HepG2 (cell line): ENCODE measurements around the gene LRRC4C. TPM values are rescaled to one million over a fixed set of nuclear protein-coding genes. Genes with fewer than 3 reads are reported as not detected.

ENCODE experiments used
- ATAC-seq: fragments of 200-7000 bp; cut with Tn5 transposase; 3 replicates; pipeline ENCODE4 v1.9.1; 2020; ENCODE audit warnings: mild to moderate bottlenecking, moderate library complexity
- BruUV-seq: library from RNA; stranded (reverse); fragments of 400-500 nt; replicated peaks from 2 replicates; lab custom pipeline; 2021; lab: Mats Ljungman, UMichigan
- CTCF ChIA-PET: fragments of 300-600 bp; formaldehyde crosslinking; extraction: SDS; loops from one replicate; lab custom pipeline; 2021; ENCODE audit warnings: low total read pairs, inconsistent platforms, low intra/inter-chr PET ratio; lab: Yijun Ruan, JAX
- POLR2A ChIA-PET: fragments of 350-600 bp; sonication (Branson Sonifier 250); formaldehyde crosslinking; loops from one replicate; lab custom pipeline; 2020; ENCODE audit warnings: antibody characterized with exemption, inconsistent platforms; lab: Yijun Ruan, JAX
- DNase-seq: peaks from one replicate; pipeline ENCODE4 v3.0.0-alpha.2; 2015; ENCODE audit warnings: low spot score
- FAIRE-seq: peaks from 3 replicates; lab custom pipeline; 2011; peaks lifted over from hg19 to GRCh38; lab: Jason Lieb, UNC
- H2AFZ ChIP-seq: one replicate; pipeline ENCODE4 v1.6.1; 2011; ENCODE audit warnings: low read length, inconsistent platforms
- H3K27ac ChIP-seq: fragments of 300-600 bp; 3 replicates; pipeline ENCODE4 v1.8.0; 2011; ENCODE audit warnings: mixed run types, mild to moderate bottlenecking, mixed read lengths, low read length, inconsistent platforms; ENCODE audit not compliant: insufficient read depth; ENCODE audit errors: extremely low read length
- H3K27me3 ChIP-seq, 2 experiments: fragments of 200-600 bp in 1 of 2; 2 replicates in 1 of 2; 3 replicates in 1 of 2; pipeline versions ENCODE4 v1.6.0 to v1.8.0; 2011; ENCODE audit warnings: low read length in 2 of 2, mild to moderate bottlenecking in 2 of 2, moderate library complexity in 2 of 2, inconsistent platforms in 1 of 2; ENCODE audit not compliant: insufficient read depth in 2 of 2, control insufficient read depth in 1 of 2
- H3K36me3 ChIP-seq, 2 experiments: fragments of 200-600 bp in 1 of 2; replicated peaks in 1 of 2; 2 replicates in 1 of 2; 3 replicates in 1 of 2; pipeline versions ENCODE4 v1.5.1 to v1.8.0; 2011; ENCODE audit warnings: low read length in 2 of 2, inconsistent platforms in 1 of 2; ENCODE audit not compliant: insufficient read depth in 2 of 2, control insufficient read depth in 1 of 2
- H3K4me1 ChIP-seq: 2 replicates; pipeline ENCODE4 v1.5.1; 2012; ENCODE audit warnings: low read length, inconsistent platforms; ENCODE audit not compliant: insufficient read depth
- H3K4me2 ChIP-seq: 2 replicates; pipeline ENCODE4 v1.6.0; 2011; ENCODE audit warnings: low read depth, low read length, inconsistent platforms
- H3K4me3 ChIP-seq, 3 experiments: fragments of 200-600 bp in 1 of 3; sonication (generic), shearing (Covaris generic) in 1 of 3; replicated peaks in 1 of 3; 2 replicates each; pipeline ENCODE4 v1.5.1; 2011 to 2016; ENCODE audit warnings: low read length in 3 of 3, inconsistent platforms in 2 of 3, low read depth in 2 of 3, mild to moderate bottlenecking in 2 of 3, control low read depth in 1 of 3, mixed read lengths in 1 of 3; ENCODE audit not compliant: insufficient read depth in 1 of 3
- H3K79me2 ChIP-seq: one replicate; pipeline ENCODE4 v1.6.1; 2011; ENCODE audit warnings: low read length, inconsistent platforms; ENCODE audit not compliant: insufficient read depth
- H3K9ac ChIP-seq: 2 replicates; pipeline ENCODE4 v1.6.0; 2011; ENCODE audit warnings: mild to moderate bottlenecking, low read depth, low read length, inconsistent platforms; ENCODE audit not compliant: insufficient read depth
- H3K9me3 ChIP-seq: 2 replicates; pipeline ENCODE4 v1.5.1; 2012; ENCODE audit warnings: mild to moderate bottlenecking, low read length
- H4K20me1 ChIP-seq: 2 replicates; pipeline ENCODE4 v1.6.0; 2011; ENCODE audit warnings: inconsistent platforms, mild to moderate bottlenecking, low read length, moderate library complexity; ENCODE audit not compliant: insufficient read depth
- BCL3 ChIP-seq: sonication (generic); formaldehyde crosslinking; IDR thresholded peaks from 2 replicates; pipeline ENCODE4 v1.5.1; 2020; ENCODE audit warnings: mild to moderate bottlenecking, missing genetic modification reagents, moderate library complexity
- GABPA ChIP-seq, 2 experiments: IDR thresholded peaks; 2 replicates each; pipeline ENCODE4 v1.6.1; 2011 to 2016; ENCODE audit warnings: low read depth in 2 of 2, low read length in 1 of 2, missing biosample characterization in 1 of 2, missing genetic modification characterization in 1 of 2
- GPN1 ChIP-seq: sonication (generic); formaldehyde crosslinking; IDR thresholded peaks from 2 replicates; pipeline ENCODE4 v1.5.1; 2020; ENCODE audit warnings: missing genetic modification reagents, borderline replicate concordance
- PCBP1 ChIP-seq: fragments of 200-400 bp; formaldehyde crosslinking; IDR thresholded peaks from 2 replicates; pipeline ENCODE4 v1.6.1; 2017; ENCODE audit warnings: mild to moderate bottlenecking, low read depth, low read length, borderline replicate concordance
- PCBP2 ChIP-seq: fragments of 200-400 bp; formaldehyde crosslinking; optimal IDR thresholded peaks from 2 replicates; pipeline ENCODE3; 2018; ENCODE audit warnings: low read length, low read depth; ENCODE audit not compliant: poor library complexity, severe bottlenecking
- PPARG ChIP-seq: conservative IDR thresholded peaks from 2 replicates; pipeline ENCODE4 v1.6.1; 2016; ENCODE audit warnings: missing biosample characterization, missing genetic modification reagents
- RXRB ChIP-seq: IDR thresholded peaks from 2 replicates; pipeline ENCODE4 v1.6.1; 2016; ENCODE audit warnings: borderline replicate concordance, missing genetic modification reagents, missing compliant biosample characterization
- SRY ChIP-seq: sonication (generic); formaldehyde crosslinking; IDR thresholded peaks from 2 replicates; pipeline ENCODE4 v1.8.0; 2022; ENCODE audit warnings: mild to moderate bottlenecking, missing genetic modification reagents
- ZBTB26 ChIP-seq: IDR thresholded peaks from 2 replicates; pipeline ENCODE4 v1.6.1; 2016; ENCODE audit warnings: missing compliant biosample characterization, missing genetic modification reagents, borderline replicate concordance
- ZNF607 ChIP-seq: sonication (generic); formaldehyde crosslinking; IDR thresholded peaks from 2 replicates; pipeline ENCODE4 v1.5.1; 2020; ENCODE audit warnings: missing genetic modification reagents, mild to moderate bottlenecking, borderline replicate concordance
- WGBS: methylation state at CpG from one replicate; pipeline ENCODE4 v1.1.6; 2017; ENCODE audit warnings: low lambda C conversion rate; 5-methylcytosine and 5-hydroxymethylcytosine counted together
- in situ Hi-C: cut with HindIII; loops from 2 replicates; pipeline ENCODE4 v1.10.0; 2017; ENCODE audit warnings: low pct_unique_long_range_greater_than_20kb; ENCODE audit not compliant: extremely low pct_ligation_motif_present
- intact Hi-C: fragments of 100-400 bp; cut with micrococcal nuclease; formaldehyde crosslinking; loops from one replicate; pipeline ENCODE4 v1.10.0; 2022; ENCODE audit not compliant: unreplicated experiment
- polyA plus RNA-seq, 8 experiments: library from polyadenylated mRNA; depleted of rRNA in 3 of 8; stranded (reverse) in 7 of 8; unstranded in 1 of 8; fragments of >200 nt; fragmentation: Illumina TruSeq in 4 of 8; extraction: Trizol in 4 of 8; gene quantifications; 2 replicates each; pipeline versions ENCODE4 v1.2.1 to v1.2.3, GENCODE V29; 2011 to 2016; ENCODE audit warnings: low read depth in 4 of 8, missing spikeins in 1 of 8, mixed read lengths in 1 of 8; ENCODE audit not compliant: insufficient read depth in 1 of 8
- total RNA-seq, 5 experiments: library from RNA; depleted of rRNA; stranded (reverse); fragments of >200 nt; fragmentation: Illumina TruSeq; extraction: Trizol; gene quantifications; 2 replicates each; pipeline ENCODE4 v1.2.3, GENCODE V29; 2016; ENCODE audit warnings: low read depth in 1 of 5
- TF ChIP-seq, protein P1 (sequence below): sonication (generic); formaldehyde crosslinking; IDR thresholded peaks from 2 replicates; pipeline ENCODE4 v1.5.0; 2020; ENCODE audit warnings: missing genetic modification reagents, mild to moderate bottlenecking, borderline replicate concordance
- TF ChIP-seq, protein P2 (sequence below): IDR thresholded peaks from 2 replicates; pipeline ENCODE4 v1.6.1; 2016; ENCODE audit warnings: mild to moderate bottlenecking
- TF ChIP-seq, protein P3 (sequence below), 2 experiments: sonication (generic) in 1 of 2; formaldehyde crosslinking in 1 of 2; IDR thresholded peaks; 2 replicates each; pipeline versions ENCODE4 v1.5.1 to v1.6.1; 2011 to 2020; ENCODE audit warnings: borderline replicate concordance in 1 of 2, low read depth in 1 of 2, low read length in 1 of 2, mild to moderate bottlenecking in 1 of 2, missing genetic modification reagents in 1 of 2, moderate library complexity in 1 of 2

The LRRC4C gene
- total and polyA plus RNA-seq, 2 of the 13 experiments (the other 11 are each of a cell fraction or from before 2014, with no cell fraction given), result not detected

DNA sequence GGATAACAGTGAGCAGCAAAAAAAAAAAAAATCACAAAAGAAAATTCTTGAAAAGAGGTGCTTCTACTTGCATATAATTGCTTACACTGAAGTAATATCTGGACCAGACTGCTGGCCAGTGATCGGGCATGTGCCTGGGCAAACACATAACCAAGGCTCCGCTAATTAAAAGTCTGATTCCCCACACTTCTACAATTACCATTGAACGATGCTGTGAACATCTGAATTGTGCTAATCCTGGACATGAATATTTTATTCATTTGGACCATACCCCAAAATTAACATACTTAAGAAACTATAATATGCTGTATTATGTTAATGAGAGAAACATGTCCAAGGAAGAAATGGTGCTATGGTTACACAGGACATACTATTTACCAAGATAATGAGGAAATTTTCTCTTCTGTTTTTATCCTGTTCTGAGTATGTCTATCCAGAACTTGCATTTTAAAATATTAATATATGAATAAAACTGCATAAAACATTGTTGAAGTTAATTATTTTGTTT, 69.8 kb downstream of the LRRC4C start (continued):
- TF ChIP-seq, protein P1, sequence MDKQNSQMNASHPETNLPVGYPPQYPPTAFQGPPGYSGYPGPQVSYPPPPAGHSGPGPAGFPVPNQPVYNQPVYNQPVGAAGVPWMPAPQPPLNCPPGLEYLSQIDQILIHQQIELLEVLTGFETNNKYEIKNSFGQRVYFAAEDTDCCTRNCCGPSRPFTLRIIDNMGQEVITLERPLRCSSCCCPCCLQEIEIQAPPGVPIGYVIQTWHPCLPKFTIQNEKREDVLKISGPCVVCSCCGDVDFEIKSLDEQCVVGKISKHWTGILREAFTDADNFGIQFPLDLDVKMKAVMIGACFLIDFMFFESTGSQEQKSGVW, result no peak
- TF ChIP-seq, protein P2, sequence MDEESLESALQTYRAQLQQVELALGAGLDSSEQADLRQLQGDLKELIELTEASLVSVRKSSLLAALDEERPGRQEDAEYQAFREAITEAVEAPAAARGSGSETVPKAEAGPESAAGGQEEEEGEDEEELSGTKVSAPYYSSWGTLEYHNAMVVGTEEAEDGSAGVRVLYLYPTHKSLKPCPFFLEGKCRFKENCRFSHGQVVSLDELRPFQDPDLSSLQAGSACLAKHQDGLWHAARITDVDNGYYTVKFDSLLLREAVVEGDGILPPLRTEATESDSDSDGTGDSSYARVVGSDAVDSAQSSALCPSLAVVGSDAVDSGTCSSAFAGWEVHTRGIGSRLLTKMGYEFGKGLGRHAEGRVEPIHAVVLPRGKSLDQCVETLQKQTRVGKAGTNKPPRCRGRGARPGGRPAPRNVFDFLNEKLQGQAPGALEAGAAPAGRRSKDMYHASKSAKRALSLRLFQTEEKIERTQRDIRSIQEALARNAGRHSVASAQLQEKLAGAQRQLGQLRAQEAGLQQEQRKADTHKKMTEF, result no peak

- Histone ChIP-seq H3K9me3 (no peaks in the 10 kb centered on the region), H3K4me3 (no peak overlapping the region), H3K27ac (no peak overlapping the region), H4K20me1 (no peaks in the 10 kb centered on the region), H3K79me2 (no peaks in the 10 kb centered on the region), H2AFZ (no peak overlapping the region), H3K9ac (no peak overlapping the region), H3K27me3 (no peaks in the 10 kb centered on the region; a peak in 1 of 5 replicates), H3K36me3 (no peaks in the 10 kb centered on the region), H3K4me2 (no peak overlapping the region), H3K4me1 (no peaks in the 10 kb centered on the region)
- ATAC-seq (no peak), DNase-seq (no peak), FAIRE-seq (no peak)
- CTCF ChIA-PET, result no interaction called here
- in situ Hi-C loops, result no loop called here
- WGBS, result 50% methylated on average over 1 of the region's 1 CpG
- no TSS peak for BruUV-seq
- intact Hi-C loops, result no loop called here
- POLR2A ChIA-PET, result no interaction called here
- TF ChIP-seq SRY (CRISPR knock-in tag) (no peak), RXRB (CRISPR knock-in tag) (no peak), PPARG (CRISPR knock-in tag) (no peak), ZBTB26 (CRISPR knock-in tag) (no peak), PCBP2 (no peak), PCBP1 (no peak), BCL3 (CRISPR knock-in tag) (no peak), GPN1 (CRISPR knock-in tag) (no peak), GABPA (IDR thresholded peaks at IDR 0.05; ENCODE audit: low read depth, low read length) (no peak), GABPA (CRISPR knock-in tag; IDR thresholded peaks at IDR 0.05; ENCODE audit: low read depth) (no peak), ZNF607 (CRISPR knock-in tag) (no peak)
- TF ChIP-seq, protein P2, result no peak
- TF ChIP-seq, protein P3, sequence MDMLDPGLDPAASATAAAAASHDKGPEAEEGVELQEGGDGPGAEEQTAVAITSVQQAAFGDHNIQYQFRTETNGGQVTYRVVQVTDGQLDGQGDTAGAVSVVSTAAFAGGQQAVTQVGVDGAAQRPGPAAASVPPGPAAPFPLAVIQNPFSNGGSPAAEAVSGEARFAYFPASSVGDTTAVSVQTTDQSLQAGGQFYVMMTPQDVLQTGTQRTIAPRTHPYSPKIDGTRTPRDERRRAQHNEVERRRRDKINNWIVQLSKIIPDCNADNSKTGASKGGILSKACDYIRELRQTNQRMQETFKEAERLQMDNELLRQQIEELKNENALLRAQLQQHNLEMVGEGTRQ (IDR thresholded peaks at IDR 0.05; ENCODE audit: low read depth, low read length), result no peak
- TF ChIP-seq, protein P3 (CRISPR knock-in tag; IDR thresholded peaks at IDR 0.05; ENCODE audit: borderline replicate concordance), result no peak
Observed at GRCh38 chr11:41384329-41384728, 75.1 kb downstream of the LRRC4C start.
